Erythroblast (primary cell): ENCODE measurements around the gene BMP7.

ENCODE experiments used
- GATA1 ChIP-seq: IDR thresholded peaks from 2 replicates; pipeline ENCODE4 v1.6.1; 2011; ENCODE audit warnings: low read depth, mild to moderate bottlenecking, control low read depth, low read length, moderate library complexity
- POLR2A ChIP-seq: IDR thresholded peaks from 2 replicates; pipeline ENCODE4 v1.6.1; 2011; ENCODE audit warnings: mild to moderate bottlenecking, low read length

GRCh38 chr20:57234556-57235251 lies 31.7 kb downstream of the BMP7 start:
- TF ChIP-seq POLR2A (no peak), GATA1 (no peak)
